Lower leg skin (tissue), 4 donors: Measurements from ENCODE around the gene SHKBP1. TPM values are rescaled to one million over a fixed set of nuclear protein-coding genes. Genes with fewer than 3 reads are reported as not detected.

Experiments
- DNase-seq, 2 donors: peaks; one replicate each; pipeline ENCODE4 v3.0.0-alpha.2; 2019; ENCODE audit warnings: low spot score in 2 of 2
- H3K4me3 ChIP-seq: fragments of 200-600 bp; sonication (generic); 2 replicates; pipeline ENCODE4 v1.5.1; 2017; ENCODE audit warnings: mild to moderate bottlenecking, low read depth; ENCODE audit not compliant: poor library complexity, severe bottlenecking
- CTCF ChIP-seq, 3 donors: fragments of 450-650 bp; IDR thresholded peaks; one replicate each; pipeline ENCODE4 v1.5.1; 2016; ENCODE audit warnings: antibody characterized with exemption in 3 of 3, mild to moderate bottlenecking in 3 of 3, moderate library complexity in 2 of 3
- POLR2A ChIP-seq, 2 donors: fragments of 450-650 bp; IDR thresholded peaks; one replicate each; pipeline ENCODE4 v1.6.1; 2016 to 2017; ENCODE audit warnings: antibody characterized with exemption in 2 of 2, mild to moderate bottlenecking in 1 of 2, moderate library complexity in 1 of 2
- WGBS, 2 donors: methylation state at CpG; one replicate each; pipeline ENCODE4 v1.1.5; 2018; 5-methylcytosine and 5-hydroxymethylcytosine counted together
- intact Hi-C: fragments of 100-400 bp; cut with DNase I; formaldehyde crosslinking; loops from one replicate; pipeline ENCODE4 v1.15.0; 2023; ENCODE audit warnings: low total_unique reads
- total RNA-seq, 4 donors: library from RNA; depleted of rRNA; stranded (reverse); fragments of >200 nt; gene quantifications; one replicate each; pipeline ENCODE4 v1.1.0, GENCODE V29; 2016

Gene SHKBP1
- total RNA-seq, 4 donors from 2014 or later, result 39.6 to 53.4 (median 43.0) TPM

- DNase-seq, result peak; percentile 86 to 99
- no peak for TF ChIP-seq POLR2A (IDR thresholded peaks at IDR 0.05)
- TF ChIP-seq CTCF (IDR thresholded peaks at IDR 0.05), result peak in 1 of 3 donors; percentile 89
- no peak overlapping the region for H3K4me3 ChIP-seq
- intact Hi-C loops, result loop anchor here (5.0 to 10.0 kb wide), 2 partner anchors 46 to 64 kb away; no protein-coding TSS in a partner anchor
- 1% methylated on average over 32 to 42 of the region's 46 CpGs for WGBS, 2 donors
These were observed 21.6 kb downstream of the SHKBP1 start for GRCh38 chr19:40598121-40598917.

- TF ChIP-seq CTCF (IDR thresholded peaks at IDR 0.05) (no peak), POLR2A (IDR thresholded peaks at IDR 0.05) (no peak)
- intact Hi-C loops, result loop anchor here (5.0 to 10.0 kb wide), 2 partner anchors 47 to 64 kb away; no protein-coding TSS in a partner anchor
- DNase-seq, result peak in 1 of 2 donors; percentile 83
- WGBS, 2 donors, result 8 to 9% methylated on average over 15 of the region's 15 CpGs
- no peak overlapping the region for H3K4me3 ChIP-seq
These were observed 22.2 kb downstream of the SHKBP1 start for GRCh38 chr19:40598918-40599307.

GRCh38 chr19:40599331-40599901, 22.7 kb downstream of the SHKBP1 start:
- DNase-seq, result peak in 1 of 2 donors; percentile 89
- no peak overlapping the region for H3K4me3 ChIP-seq
- WGBS, 2 donors, result 2 to 4% methylated on average over 9 of the region's 9 CpGs
- intact Hi-C loops, result loop anchor here (5.0 to 10.0 kb wide), 2 partner anchors 47 to 65 kb away; no protein-coding TSS in a partner anchor
- TF ChIP-seq CTCF (IDR thresholded peaks at IDR 0.05) (no peak), POLR2A (IDR thresholded peaks at IDR 0.05) (no peak)

GRCh38 chr19:40599902-40600569, 23.4 kb downstream of the SHKBP1 start:
- intact Hi-C loops, result loop anchor here (5.0 to 10.0 kb wide), 2 partner anchors 48 to 65 kb away; no protein-coding TSS in a partner anchor
- 2 to 6% methylated on average over 13 to 43 of the region's 43 CpGs for WGBS, 2 donors
- TF ChIP-seq POLR2A (IDR thresholded peaks at IDR 0.05), result no peak
- TF ChIP-seq CTCF (IDR thresholded peaks at IDR 0.05), result no peak
- H3K4me3 ChIP-seq, result no peak overlapping the region
- DNase-seq, result peak in 1 of 2 donors; percentile 91

GRCh38 chr19:40600570-40601133, 24.0 kb downstream of the SHKBP1 start:
- H3K4me3 ChIP-seq, result no peak overlapping the region
- peak in 1 of 2 donors; percentile 82 for DNase-seq
- intact Hi-C loops, result no loop called here
- WGBS, 2 donors, result 3 to 4% methylated on average over 11 to 13 of the region's 13 CpGs
- TF ChIP-seq CTCF (IDR thresholded peaks at IDR 0.05) (no peak), POLR2A (IDR thresholded peaks at IDR 0.05) (no peak)
